Uterus (tissue), 2 donors: ENCODE data around the gene MYH10.

Experiments used
- CTCF ChIP-seq, 4 experiments: fragments of 200-600 bp in 2 of 4; fragments of 450-650 bp in 2 of 4; sonication (generic) in 2 of 4; IDR thresholded peaks; one replicate each; pipeline ENCODE4 v1.5.1; 2016 to 2019; ENCODE audit warnings: antibody characterized with exemption in 4 of 4, mild to moderate bottlenecking in 2 of 4, moderate library complexity in 1 of 4
- POLR2A ChIP-seq, 2 donors: fragments of 450-650 bp; IDR thresholded peaks; one replicate each; pipeline ENCODE4 v1.6.1; 2016; ENCODE audit warnings: antibody characterized with exemption in 2 of 2, mild to moderate bottlenecking in 1 of 2, moderate library complexity in 1 of 2

- TF ChIP-seq CTCF (IDR thresholded peaks at IDR 0.05), result no peak
- TF ChIP-seq POLR2A (IDR thresholded peaks at IDR 0.05), result no peak
These were observed 32.4 kb upstream of the MYH10 start for GRCh38 chr17:8662973-8663372.
